ENCODE measurements around the gene CKLF.
"Not testable (repeated sequence)": the region's sequence is repeated elsewhere in the genome, so short reads cannot be mapped to it uniquely, and the experiment has no call there.

The CKLF gene

DNA sequence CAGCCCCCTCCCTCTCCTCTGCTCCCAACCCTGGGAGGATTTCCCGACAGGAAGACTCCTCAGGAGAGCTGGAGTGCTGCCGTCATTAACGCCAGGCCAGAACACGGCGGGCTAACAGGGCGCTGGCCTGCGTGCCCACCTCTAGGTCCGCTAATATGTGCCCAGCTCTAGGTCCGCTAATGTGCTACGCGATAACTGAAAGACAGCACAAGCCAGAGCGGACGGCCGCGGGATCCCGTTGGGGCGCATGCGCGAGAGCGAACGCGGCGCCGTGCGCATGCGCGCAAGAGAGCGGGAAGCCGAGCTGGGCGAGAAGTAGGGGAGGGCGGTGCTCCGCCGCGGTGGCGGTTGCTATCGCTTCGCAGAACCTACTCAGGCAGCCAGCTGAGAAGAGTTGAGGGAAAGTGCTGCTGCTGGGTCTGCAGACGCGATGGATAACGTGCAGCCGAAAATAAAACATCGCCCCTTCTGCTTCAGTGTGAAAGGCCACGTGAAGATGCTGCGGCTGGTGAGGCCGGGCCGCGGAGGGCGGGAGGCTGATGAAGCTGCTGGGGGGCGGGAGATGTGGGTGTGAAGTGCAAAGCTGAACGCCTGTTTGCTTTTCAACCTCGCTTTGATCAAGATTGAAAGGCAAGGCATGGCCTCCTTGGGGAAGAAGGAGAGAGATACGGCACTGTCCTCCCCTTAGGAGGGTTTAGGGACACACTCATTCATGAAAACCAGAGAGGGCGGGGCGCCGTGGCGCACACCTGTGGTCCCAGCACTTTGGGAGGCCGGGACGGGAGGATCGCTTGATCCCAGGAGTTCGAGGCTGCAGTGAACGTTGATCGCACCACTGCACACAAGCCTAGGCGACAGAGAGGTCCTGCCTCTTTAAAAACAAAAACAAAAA lies at the start of gene CKLF:
Gene CKLF (plus strand): TSS at position 291 of the 892 bp plus-strand sequence. CDS start 140 bp downstream, at position 431.
- DNase-seq (ENCODE audit: low read depth in 2 of 2), result peak; percentile 85

GRCh38 chr16:66503030-66503429 lies 49.3 kb upstream of the CKLF start:
- DNase-seq (ENCODE audit: low read depth in 2 of 2), result no peak

GRCh38 chr16:66503612-66504011 lies 48.8 kb upstream of the CKLF start:
- no peak for DNase-seq (ENCODE audit: low read depth in 2 of 2)

DNA sequence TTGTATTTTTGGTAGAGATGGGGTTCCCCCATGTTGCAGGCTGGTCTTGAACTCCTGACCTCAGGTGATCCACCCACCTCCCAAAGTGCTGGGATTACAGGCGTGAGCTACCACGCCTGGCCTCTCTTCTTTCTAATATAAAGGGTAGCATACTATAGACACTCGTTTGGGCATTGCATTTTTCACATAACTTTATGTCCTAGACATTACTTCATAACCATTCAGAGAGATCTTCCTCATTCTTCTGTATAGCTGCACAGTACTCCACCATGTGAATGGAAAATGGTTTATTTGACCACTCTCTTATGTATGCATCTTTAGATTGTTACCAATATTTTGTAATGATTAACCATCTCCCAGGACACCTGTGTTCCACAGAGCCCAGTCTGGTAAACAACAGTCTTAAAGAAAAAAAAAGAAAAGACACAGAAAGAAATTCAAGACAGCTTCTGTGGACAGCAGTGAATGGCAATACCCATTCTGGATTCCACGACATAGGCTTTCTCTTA lies 44.6 kb upstream of the CKLF start:
- DNase-seq (ENCODE audit: low read depth in 2 of 2), result no peak

DNA sequence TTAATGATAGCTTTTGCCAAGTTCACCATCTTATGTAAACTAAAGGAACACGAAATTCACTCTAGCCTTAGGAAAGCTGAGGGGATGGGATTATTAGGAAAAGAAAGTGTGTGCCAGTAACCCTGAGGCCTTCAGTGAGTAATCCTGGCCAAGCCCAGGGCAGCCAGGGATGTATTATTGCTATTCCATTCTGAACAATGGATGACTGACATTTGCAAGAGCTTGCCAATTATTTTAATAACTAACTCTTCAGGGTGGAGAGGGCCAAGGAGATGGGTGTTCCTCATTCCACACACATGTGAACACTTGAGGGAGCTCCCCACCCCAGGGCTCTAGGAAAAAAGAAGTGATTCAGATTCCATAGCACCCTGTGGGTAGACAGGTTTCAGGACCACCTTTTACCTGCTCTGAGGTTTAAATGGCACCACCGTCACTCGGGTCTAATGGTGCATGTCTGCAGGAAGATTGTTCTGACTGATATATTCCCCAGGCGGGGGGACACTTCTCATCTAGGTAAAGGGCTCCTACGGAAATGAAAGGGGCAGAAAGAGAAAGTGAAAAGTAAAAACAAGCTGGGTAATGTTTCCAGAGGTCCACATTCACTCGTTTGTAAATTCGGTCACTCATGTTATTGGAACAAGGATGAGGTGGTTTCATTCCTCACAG lies 44.0 kb upstream of the CKLF start:
- no peak for DNase-seq (ENCODE audit: low read depth in 2 of 2)

- no peak for DNase-seq (ENCODE audit: low read depth in 2 of 2)
Observed at GRCh38 chr16:66508914-66509496, 43.4 kb upstream of the CKLF start.

DNA sequence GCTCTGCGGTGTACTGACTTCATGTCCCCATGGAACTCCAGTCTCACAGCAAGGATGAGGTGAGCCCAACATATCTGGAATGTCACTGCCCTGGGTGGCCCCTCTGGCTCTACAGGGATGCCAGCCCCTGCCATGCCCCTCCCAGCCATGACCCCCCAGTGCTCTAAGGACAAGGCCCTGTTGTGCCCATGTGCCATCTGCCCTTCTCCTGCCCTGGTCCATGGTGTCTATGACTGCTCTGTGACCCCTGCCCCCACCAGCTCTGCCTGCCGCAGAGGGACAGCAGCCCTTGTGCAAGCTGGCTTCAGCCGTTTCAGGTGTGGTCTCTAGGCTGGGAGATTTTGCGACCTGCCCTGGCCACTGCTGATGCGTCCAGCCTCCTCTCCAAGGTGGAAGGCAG lies 42.8 kb upstream of the CKLF start:
- DNase-seq (ENCODE audit: low read depth in 2 of 2), result no peak

GRCh38 chr16:66510298-66510697 lies 42.1 kb upstream of the CKLF start:
- DNase-seq (ENCODE audit: low read depth in 2 of 2), result no peak

DNA sequence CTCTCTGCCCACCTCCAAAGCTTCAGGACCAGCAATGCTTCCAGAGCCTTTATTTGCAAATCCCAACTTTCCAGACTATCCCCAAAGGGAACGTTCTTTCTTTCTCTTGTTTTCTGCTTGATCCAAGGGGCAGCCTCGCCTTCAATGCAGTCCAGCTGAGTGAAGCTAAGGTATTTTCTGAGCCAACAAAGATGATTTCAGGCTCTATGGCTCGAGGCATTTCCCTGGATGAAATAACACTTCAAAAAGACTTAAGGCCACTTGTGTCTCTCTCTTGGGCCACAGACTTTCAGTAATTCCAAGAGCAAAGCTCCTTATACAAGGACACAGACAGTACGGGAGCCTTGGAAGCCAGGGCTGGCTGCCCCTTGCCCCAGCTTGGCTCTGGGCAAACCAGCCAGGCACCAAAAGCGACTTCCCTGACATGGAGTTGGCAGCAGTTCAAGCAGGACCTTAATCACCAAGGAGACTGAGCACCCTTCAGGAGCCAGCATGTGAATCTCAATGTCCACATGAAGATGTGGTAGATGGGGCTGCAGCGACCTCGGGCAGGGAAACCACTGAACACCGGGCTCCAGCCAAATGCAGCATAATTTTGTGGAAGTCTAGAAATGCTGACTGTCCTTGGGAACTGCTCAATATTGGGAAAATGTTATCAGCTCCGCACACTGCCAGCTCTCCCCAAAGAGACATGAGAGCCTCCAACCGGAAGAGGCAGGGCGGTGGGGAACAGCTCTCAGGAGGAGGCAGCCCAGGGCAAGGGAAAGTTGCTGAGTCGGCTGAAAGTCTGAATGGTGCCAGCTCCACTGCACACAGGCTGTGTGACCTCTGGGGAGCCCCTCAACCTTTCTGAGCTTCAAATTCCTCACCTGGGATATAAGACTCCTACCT lies 41.4 kb upstream of the CKLF start:
- DNase-seq (ENCODE audit: low read depth in 2 of 2), result no peak

DNA sequence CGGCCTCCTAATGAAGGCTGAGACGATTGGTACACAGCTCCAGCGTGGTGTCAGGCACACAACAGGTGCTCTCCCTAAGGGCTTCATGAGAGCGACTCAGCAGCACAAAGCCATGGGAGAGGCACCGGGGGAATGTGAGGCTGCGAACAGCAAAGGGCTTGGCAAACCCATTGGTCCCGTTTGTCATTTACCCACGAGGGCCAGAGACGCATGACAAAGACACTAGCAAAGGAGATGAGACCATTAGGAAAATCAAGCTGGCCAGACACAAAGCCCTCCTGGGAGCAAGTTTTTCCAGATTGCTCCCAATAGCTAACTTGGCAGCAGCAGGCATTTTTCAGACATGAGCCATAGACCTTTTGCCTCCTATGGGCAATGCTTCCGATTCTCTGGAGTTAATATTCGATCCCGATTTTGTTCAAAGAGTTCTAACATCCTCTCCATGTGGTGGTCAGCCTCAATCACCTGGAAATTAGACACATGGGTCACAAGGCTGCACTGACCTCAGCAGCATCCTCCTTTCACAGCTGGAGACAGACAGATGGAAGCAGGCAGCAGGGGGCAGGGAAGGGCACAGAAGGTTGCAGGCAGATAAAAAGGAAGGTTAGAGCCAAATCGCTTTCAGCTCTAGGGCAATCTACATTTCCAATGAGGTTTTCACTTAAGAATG lies 40.6 kb upstream of the CKLF start:
- no peak for DNase-seq (ENCODE audit: low read depth in 2 of 2)

DNA sequence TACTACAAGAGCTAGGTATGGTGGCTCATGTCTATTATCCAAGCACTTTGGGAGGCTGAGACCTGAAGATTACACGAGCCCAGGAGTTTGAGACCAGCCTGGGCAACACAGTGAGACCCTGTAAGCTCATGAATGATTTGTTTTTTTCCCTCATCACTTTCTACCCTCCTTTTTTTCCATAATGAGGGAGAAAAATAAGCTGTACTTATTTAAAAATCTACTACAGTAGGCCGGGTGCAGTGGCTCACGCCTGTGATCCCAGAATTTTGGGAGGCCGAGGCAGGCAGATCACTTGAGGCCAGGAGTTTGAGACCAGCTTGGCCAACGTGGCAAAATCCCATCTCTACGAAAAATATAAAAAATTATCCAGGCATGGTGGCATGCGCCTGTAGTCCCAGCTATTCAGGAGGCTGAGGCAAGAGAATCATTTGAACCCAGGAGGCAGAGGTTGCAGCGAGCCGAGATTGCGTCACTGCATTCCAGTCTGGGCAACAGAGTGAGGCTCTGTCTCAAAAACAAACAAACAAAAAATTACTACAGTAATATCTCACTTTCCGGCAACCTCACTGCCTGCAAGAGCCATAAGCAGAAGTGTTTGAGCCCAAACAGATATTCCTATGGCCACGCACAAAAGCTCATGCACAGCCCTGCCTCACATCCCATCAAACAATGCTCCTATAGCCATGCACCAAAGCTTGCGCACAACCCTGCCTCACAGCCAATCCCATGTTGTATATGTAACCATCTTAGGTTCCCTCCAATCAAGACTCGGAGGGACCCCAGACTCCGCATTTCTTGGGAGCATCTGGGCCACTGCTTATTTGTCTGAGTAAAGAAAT lies 39.9 kb upstream of the CKLF start:
- no peak for DNase-seq (ENCODE audit: low read depth in 2 of 2)

GRCh38 chr16:66513111-66513723 lies 39.2 kb upstream of the CKLF start:
- DNase-seq (ENCODE audit: low read depth in 2 of 2), result no peak

- DNase-seq (ENCODE audit: low read depth in 2 of 2), result not testable (repeated sequence)
Observed at GRCh38 chr16:66514391-66514790, 38.0 kb upstream of the CKLF start.

- DNase-seq (ENCODE audit: low read depth in 2 of 2), result not testable (repeated sequence)
Observed at GRCh38 chr16:66514980-66515595, 37.3 kb upstream of the CKLF start.

DNA sequence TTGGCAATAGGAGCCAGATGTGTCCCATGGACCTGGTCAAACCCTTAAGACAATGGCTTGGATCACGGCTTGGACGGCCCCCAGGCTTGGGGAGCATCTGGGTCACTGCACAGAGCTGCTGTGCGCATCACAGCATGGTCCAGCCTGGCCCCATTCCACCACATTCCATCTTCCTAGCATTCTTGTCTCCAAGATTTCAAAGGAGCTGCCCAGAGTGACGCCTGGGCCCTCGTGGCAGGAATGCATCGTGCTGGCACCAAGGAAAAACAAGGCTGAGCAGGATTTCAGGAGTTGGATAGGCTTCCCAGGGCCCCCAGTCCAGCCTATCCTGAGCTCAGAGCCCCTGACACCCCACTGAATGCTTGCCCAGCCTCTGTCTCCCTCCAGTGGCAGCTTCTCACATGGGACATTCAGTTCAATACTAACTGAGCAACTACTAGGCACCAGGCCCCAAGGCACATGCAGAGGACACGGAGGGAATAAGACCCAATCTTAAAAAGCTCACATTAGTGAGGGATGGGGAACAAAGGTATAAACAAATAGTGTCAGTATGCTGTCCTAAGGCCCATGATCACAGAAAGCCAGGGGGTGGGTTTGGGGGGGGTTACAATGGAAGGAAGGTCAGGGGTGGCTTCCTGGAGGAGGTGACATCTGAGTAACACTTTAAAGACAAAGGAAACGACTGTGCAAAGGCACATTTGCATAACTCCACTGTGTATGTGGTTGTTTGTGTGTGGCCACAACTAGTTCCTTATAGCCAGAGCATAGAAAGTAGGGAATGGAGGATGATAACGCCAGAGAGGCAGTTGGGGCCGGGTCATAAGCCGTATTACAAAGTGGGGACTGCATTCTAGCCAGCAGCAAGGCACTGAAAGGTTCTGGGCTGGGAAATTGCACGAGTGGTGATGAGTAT lies 36.5 kb upstream of the CKLF start:
- no peak for DNase-seq (ENCODE audit: low read depth in 2 of 2)

DNA sequence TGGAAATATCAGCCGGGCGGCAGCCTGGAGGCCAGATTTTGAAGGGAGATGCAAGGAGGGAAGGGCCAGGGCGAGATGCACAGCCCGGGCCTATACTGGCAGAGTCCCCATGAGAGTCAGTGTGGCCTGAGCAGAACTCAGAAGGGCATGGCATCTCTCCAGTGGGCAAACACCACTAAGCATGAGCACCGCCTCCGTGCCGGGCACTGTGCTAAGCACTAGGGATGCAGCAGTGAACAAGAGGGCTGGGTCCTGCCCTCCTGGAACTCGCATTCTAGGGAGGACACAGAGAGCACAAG lies 35.9 kb upstream of the CKLF start:
- DNase-seq (ENCODE audit: low read depth in 2 of 2), result no peak

DNA sequence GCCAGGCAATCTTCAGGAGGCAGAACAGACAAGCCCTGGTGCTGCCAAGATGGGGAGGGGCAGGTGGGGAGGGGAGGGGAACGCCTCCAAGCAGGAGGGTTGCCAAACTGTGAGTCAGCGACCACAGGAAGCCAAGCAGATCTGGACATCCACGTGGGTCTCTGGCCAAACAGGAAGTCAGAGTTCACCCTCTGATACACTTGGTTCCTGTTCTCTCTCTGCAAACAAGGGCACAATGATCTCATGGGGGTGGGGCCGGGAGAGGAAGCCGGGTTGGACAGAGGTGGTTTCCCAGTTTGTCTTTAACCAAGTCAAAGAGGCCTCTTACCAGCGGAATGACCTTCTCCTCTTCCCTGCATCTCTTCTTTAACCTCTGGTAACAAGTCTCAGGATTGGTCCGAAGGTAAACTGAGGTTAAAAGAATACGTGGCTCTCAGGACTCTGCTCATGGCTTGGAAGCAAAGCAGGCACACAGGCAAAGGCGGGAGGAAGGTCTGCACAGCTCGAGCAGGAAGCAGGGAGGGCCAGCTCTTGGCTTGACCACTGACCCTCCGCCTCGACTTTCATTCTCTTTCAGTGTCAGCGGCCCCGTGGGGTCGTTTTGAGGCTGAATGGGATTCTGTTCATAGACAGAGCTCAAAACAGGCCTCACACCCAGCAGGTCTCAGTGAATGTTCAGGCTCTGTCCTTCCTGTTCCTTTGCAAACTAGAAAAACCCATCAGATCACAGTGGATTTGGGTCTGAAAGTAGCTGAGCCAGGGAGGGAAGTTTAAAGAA lies 35.4 kb upstream of the CKLF start:
- DNase-seq (ENCODE audit: low read depth in 2 of 2), result peak; percentile 49 to 50

Data from stimulated activated CD4-positive, alpha-beta T cell treated with anti-CD3 and anti-CD28 coated beads, Interleukin-1b, Interleukin-23, amount 100 ng/mL, for 4 hours (primary cell).